ENCODE measurements around the gene A1CF. TPM values are rescaled to one million over a fixed set of nuclear protein-coding genes. Genes with fewer than 3 reads are reported as not detected.
A peak's percentile ranks its signal among the peaks of the same experiment; 100 is the strongest.
"Not testable (repeated sequence)": the region's sequence is repeated elsewhere in the genome, so short reads cannot be mapped to it uniquely, and the experiment has no call there.

A1CF gene
- total RNA-seq, 1 donor, result not detected

DNA sequence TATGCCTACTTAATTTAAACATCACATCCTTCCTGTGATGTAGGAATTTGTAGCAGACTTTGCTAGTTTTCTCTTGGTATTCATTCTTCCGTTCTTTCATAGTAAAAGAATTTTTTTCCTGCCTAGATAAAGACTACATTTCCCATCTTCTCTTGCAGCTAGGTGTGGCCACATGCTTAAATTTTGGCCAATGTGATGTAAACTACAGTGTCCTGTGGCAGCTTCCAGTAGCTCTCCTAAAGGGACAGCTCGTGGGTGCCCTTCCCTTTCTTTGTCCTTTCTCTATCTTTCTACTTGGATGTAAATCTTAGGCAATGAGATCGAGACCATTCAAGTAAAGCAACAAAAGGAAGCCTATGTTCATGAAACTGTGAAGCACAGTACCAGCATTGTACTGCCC lies 87.1 kb downstream of the A1CF start:
- DNase-seq (ENCODE audit: low read depth), result no peak
- H3K4me3 ChIP-seq (ENCODE audit: low read depth, low read length), result no peak overlapping the region
- TF ChIP-seq, protein P1, sequence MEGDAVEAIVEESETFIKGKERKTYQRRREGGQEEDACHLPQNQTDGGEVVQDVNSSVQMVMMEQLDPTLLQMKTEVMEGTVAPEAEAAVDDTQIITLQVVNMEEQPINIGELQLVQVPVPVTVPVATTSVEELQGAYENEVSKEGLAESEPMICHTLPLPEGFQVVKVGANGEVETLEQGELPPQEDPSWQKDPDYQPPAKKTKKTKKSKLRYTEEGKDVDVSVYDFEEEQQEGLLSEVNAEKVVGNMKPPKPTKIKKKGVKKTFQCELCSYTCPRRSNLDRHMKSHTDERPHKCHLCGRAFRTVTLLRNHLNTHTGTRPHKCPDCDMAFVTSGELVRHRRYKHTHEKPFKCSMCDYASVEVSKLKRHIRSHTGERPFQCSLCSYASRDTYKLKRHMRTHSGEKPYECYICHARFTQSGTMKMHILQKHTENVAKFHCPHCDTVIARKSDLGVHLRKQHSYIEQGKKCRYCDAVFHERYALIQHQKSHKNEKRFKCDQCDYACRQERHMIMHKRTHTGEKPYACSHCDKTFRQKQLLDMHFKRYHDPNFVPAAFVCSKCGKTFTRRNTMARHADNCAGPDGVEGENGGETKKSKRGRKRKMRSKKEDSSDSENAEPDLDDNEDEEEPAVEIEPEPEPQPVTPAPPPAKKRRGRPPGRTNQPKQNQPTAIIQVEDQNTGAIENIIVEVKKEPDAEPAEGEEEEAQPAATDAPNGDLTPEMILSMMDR (IDR thresholded peaks at IDR 0.05; ENCODE audit: insufficient read depth, low read length), result no peak

DNA sequence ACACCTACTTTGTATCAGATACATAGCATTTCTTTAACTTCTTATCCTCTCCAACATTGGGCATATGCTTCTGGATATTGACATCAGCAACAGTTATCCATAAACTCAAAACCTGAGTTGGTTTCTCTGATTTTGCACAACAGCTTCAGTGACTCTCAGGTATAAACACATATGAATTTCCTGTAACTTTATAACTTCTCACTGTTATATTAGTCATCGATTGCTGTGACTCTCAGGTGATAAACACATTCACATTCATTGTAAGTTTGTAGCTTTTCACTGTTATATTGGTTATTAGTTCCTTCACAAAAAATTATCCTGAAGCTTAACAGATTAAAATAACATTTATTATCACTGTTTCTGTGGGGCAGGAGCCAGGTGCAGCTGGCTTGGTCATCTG lies 88.7 kb downstream of the A1CF start:
- TF ChIP-seq, protein P1 (IDR thresholded peaks at IDR 0.05; ENCODE audit: insufficient read depth, low read length), result no peak
- DNase-seq (ENCODE audit: low read depth), result no peak
- H3K4me3 ChIP-seq (ENCODE audit: low read depth, low read length), result no peak overlapping the region

DNA sequence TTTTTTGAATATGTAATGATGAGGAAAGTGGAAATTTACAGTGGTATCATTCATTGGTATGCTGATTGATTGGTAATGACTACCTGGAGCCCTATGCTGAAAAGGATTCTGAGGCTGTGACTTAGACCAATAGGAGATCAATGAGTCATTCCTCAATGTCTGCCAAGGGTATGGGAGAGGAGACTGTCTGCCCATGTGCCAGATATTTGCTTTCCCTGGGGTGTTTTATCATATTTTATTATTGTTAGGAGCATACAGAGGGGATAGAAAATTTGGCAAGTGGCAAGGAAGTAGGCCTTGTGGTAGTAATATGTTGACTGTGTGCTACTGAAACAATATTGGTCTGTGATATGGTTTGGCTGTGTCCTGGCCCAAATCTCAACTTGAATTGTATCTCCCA lies 90.9 kb downstream of the A1CF start:
- TF ChIP-seq, protein P1 (IDR thresholded peaks at IDR 0.05; ENCODE audit: insufficient read depth, low read length), result no peak
- H3K4me3 ChIP-seq (ENCODE audit: low read depth, low read length), result no peak overlapping the region
- DNase-seq (ENCODE audit: low read depth), result peak; percentile 20

DNA sequence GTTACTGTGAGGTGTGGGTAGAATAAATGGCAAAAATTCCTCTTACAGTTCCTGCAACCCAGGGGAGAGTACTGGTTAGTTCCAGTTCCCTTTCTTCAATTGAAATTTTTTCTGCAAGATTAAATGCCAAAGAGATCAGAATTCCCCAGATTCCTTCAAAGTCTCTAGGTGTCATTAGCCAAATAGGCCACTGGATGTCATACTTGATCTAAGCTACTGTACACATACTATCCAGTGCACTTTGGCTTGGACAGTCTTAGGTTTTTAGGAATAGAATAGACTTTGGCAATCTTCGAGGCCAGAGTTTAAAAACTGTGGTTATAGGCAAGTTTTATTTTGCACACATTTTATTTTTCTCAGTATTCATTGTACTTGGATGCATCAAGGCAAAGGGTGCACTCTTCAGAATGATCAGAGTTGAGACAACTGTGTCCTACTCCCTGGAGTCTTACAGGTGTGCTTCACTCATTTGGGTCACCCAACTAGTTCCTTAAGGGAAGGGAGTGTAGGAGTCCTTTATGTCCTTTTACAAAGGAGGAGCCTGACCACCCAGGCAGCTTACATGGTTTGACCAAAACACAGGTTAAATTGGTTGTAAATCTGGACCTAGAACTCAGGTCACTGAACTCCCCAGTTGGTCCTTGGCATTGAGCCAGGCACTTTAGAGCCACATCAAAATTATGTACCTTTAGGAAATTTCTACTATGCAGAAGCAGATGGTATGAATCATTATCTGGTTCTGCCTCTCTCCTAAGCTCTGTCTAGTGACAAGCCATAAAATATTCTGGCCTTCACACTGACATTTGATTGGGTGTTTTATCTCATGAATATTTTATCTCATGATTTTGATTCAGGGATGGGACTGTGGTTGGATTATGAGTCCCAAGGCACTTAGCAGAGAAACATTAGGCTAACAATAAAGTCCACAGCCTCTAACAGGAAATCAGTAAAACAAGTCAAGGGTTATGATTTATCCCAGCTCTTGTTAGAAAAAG lies 96.2 kb downstream of the A1CF start:
- H3K4me3 ChIP-seq (ENCODE audit: low read depth, low read length), result no peak overlapping the region
- peak; percentile 66 for DNase-seq (ENCODE audit: low read depth)
- TF ChIP-seq, protein P1 (IDR thresholded peaks at IDR 0.05; ENCODE audit: insufficient read depth, low read length), result peak; percentile 56

DNA sequence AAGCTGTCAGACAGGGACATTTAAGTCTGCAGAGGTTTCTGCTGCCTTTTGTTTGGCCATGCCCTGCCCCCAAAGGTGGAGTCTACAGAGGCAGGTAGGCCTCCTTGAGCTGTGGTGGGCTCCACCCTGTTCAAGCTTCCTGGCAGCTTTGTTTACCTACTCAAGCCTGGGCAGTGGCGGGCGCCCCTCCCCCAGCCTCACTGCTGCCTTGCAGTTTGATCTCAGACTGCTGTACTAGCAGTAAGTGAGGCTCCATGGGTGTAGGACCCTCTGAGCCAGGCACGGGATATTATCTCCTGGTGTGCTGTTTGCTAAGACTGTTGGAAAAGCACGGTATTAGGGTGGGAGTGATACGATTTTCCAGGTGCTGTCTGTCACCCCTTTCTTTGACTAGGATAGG lies 97.5 kb downstream of the A1CF start:
- H3K4me3 ChIP-seq (ENCODE audit: low read depth, low read length); DNase-seq (ENCODE audit: low read depth): not testable (repeated sequence)

DNA sequence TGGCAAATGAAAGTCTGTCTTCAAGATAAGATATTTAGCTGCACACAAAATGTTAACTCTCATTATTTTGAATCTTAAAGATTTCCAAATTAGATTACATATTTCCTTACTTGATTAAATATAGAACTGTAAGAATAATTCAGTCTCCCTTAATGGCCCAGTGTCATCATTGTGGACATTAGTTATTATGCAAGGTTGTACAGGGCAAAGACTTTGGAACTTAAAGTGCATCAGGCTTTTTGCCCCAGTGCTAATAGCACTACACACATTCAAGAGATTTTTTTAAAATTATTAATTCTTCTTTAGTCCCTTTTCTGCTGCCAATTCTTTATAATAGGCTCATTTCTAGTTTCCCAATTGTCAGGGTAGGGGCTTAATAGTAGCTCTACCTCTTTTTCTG lies 103.4 kb downstream of the A1CF start:
- H3K4me3 ChIP-seq (ENCODE audit: low read depth, low read length); DNase-seq (ENCODE audit: low read depth): not testable (repeated sequence)

DNA sequence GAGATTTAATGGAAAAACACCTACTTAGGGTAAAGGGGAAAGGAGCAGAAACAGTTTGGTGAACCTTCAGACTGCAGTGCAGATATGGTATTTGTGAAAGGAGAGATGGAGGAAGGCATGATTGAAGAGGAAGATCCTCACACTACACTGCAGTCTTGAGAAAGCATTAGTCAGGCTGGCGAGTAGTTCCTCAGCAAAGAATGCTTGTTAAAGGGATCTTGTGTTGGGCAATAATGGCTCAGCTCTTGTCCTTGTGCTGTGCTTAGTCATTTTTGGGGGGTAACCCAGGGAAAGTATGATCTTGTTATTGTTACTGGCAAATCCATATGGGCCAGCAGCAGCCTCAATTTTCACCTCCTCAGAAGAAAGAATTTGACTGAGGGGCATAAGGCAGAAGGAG lies 105.4 kb downstream of the A1CF start:
- DNase-seq (ENCODE audit: low read depth), result peak; percentile 25
- H3K4me3 ChIP-seq (ENCODE audit: low read depth, low read length), result not testable (repeated sequence)

DNA sequence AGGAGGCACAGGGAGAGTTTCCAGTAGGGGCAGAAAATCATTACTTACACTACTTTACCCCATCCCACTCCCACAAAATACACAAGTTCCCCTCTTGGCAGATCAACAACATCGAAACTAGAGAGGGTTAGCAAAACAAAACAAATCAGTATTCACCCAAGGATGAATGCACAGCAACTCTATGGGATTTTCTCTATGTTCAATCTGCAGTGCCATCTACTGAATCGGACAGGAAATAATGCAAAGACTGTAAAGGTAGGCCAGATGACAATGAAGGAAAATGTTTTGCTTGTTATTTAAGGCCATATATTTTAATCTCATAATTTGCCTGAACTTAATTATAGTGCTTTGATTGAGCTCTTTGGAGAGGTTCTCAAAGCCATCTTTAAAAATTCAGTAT lies 110.6 kb downstream of the A1CF start:
- H3K4me3 ChIP-seq (ENCODE audit: low read depth, low read length), result not testable (repeated sequence)
- peak; percentile 17 for DNase-seq (ENCODE audit: low read depth)

DNA sequence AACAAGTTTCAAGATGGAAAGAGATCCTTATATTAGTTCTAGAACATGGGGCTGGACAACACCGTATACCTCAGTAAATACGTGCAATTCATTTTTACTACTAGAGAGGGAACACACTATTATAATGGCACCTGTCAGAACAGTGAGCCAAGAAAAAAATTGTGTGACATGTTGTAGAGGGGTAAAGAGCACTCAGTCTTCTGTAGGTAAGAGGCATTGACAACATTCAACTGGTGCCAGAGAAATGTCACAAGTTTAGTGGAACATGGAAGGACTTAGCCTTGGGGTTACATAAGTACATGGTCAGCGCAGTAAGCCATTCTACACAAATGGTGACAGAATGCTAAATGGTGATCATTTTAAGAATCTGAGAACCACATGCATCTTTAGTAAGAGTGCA lies 113.4 kb downstream of the A1CF start:
- not testable (repeated sequence) for DNase-seq (ENCODE audit: low read depth); H3K4me3 ChIP-seq (ENCODE audit: low read depth, low read length)

DNA sequence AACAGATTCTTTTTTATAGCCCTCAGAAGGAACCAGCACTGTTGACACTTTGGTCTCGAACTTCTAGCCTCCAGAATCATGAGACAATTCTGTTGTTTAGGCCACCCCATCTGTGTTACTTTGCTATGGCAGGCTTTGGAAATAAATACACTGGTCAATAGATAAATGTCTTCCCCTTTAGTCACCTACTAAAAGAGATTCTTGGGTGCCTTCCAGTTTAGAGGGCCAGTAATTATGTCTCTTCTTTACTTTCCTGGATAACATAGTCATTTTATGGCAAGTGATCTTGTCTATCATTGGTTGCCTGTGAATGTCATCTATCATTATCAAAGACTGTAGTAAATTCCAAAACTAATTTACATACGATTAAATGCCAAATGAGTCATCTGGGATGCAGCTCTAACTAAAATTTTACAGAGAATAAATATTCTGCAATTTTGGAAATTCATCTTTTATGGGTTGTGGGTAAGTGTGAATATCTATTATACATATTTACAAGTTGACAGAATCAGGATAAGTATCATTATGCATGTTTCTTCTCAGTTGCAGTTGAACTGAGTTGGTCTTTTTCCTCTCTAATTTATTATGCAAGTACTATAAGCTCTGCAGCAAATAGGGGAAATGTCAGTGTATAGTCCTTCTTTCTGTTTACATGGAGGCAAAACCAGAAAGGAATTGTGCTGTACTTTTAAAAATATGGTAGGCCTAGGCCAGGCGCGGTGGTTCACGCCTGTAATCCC lies 118.5 kb downstream of the A1CF start:
- DNase-seq (ENCODE audit: low read depth), result peak; percentile 7
- H3K4me3 ChIP-seq (ENCODE audit: low read depth, low read length), result not testable (repeated sequence)
